ENCODE data around the gene GUCY1A2.

Gene GUCY1A2

DNA sequence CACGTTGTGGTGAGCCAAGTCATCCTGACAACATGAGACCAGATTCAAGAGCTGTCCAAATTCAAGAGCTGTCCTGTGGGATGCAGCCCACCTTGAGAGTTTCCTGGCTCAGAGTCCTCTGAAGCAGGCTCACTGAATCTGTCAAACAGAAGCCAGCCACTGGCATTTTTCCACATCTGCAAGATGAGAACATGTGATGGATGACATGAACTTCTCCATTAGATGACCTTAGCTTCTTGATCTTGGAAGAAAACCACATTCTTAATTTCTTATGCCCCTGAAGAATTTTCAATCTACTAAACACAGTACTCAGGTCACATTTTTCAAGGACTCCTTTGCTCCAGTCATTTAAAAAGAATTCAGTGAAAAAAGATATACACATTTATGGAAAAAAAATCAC is 291.0 kb downstream of the GUCY1A2 start:
- no peak for DNase-seq

DNA sequence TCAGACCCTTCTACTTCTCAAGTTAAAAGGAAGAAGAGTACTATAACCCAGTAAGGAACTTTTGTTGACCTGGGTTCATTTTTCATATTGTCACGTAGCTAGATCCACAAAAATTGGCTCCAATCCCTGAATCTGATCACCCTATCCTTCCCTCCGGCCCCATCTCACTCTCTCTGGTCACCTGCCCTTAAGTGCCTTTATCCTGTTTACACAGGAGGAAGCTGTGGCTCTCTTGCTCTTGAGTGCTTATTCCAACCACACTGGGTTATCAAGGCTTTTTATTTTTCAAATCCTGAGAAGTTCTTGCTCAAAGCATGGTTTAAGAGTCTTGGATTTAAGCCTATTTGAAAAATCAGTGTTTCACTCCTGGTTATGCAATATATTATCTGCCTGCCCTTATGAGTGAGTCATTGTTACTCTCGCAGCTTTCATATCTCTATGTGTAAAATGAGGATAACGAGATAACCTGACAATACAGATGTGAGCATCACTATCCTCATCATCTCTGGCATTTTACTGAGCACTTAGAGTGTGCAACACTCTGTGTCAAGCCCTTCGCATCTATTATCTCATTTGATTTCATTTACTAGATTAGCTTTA is 293.9 kb downstream of the GUCY1A2 start:
- peak; percentile 85 for DNase-seq

DNA sequence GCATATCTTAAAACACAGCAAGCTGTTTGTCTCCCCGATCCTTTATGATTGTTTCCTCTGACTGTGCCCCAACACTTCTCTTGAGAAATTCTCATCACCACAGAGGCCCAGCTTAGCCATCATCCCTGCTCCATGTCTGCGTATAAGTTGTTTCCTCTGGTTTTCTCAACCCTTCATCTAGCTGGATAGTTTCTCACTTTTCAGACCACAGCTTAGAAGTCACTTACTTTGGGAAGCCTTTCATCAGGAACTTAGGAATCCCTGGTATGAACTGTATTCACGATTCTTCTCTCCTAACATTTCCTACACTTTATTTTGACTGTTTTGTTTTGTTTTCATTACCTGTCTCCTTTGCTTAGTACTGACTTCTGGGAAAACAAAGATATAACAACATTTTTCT is 295.2 kb downstream of the GUCY1A2 start:
- no peak for DNase-seq

DNA sequence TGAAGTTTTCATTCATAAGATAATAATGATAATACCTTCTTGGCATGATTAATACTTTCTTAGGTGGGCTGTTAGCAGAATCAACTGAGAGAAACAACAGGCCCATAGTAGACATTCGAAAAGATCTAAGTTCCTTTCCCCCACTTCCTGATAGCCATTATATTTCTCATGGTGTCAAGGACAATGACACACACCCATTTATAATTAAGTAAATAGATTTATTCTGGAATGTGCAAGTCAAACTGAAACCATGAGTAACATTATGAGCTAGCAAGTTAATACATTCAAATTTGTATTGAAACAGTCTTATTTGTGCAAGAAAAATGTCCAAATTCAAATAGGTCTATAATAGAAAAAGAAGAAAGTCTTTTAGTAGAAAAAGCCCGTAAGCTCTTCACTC is 301.1 kb downstream of the GUCY1A2 start:
- no peak for DNase-seq

DNA sequence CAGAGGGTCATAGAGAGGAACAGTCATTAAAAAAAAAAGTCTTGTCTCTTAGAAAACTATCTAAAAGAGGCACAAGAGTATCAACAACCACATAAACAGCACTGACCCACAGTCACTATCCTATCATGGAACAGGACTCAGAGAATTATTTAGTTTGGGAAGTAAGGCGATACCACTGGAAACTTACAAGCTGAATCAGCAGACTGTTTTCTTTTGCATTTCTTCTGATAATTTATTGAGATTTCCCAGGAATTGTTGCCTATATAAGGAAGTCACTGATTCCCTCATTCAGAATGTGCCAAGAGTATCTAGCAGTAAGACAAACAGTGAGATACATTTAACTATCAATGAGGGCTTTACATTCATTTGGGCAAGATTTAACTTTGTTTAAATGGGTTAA is 304.1 kb downstream of the GUCY1A2 start:
- DNase-seq = no peak

DNA sequence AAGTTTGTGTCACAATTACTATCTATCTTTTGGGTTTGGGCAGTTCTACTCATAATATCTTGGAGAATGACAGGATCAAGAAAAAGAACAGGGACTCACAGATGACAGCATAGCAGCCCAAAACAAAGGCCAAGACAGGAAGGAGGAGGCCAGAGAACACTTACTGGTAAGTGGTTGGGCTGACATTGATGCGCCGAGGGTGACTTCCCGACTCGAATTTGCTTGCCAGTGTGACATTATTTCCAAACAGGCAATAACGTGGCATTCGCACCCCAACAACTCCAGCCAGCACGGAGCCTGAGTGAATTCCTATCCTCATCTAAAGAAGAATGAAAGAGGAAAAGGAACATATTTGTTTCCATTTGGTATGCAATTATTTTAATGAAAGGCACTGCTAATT is 309.9 kb downstream of the GUCY1A2 start:
- no peak for DNase-seq

DNA sequence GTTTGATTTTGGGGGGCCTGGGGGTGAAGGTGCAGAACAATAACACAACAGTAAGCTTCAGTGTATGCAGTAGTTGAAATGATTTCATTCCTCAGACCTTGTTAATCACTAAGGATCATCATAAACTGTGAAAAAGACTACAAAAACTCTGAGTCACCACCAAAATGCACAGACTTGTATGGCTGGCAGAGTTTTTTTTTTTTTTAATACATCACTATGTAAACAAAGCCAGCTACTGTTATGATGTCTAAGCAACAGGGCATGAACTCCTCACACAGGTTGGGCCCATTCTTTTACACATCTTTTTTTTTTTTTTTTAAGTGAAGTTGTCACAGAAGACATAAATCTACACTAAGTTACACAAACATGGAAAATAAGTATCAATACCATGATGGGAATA is 311.9 kb downstream of the GUCY1A2 start:
- peak; percentile 4 to 6 for DNase-seq

DNA sequence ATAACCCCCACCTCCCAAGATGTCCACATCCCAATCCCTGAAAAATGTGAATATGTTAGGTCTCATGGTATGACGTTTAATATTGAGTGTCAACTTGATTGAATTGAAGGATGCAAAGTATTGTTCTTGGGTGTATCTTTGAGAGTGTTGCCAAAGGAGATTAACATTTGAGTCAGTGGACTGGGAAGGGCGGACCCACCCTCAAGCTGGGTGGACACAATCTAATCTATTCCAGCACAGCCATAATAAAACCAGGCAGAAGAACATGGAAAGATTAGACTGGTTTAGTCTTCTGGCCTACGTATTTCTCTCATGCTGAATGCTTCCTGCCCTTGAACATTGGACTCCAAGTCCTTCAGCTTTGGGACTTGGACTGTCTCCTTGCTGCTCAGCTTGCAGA is 315.5 kb downstream of the GUCY1A2 start:
- no peak for DNase-seq

DNA sequence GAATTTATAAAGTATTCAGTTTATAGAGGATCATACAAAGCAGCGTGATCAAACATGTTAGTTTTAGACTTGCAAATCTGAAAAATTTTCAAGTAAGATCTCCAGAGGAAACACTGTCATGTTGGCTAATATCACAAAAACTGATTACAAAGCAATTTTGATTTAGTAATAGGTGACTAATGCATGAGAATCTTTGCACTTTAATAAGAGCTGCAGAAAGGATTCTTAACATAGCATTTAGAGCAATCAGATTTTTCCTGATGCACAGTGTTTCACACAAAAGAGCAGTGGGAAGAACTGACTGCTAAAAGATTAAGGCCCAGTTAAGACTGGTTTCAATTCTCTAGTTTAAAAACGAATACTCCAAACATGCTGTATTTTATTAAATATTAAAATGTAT is 321.2 kb downstream of the GUCY1A2 start:
- no peak for DNase-seq

DNA sequence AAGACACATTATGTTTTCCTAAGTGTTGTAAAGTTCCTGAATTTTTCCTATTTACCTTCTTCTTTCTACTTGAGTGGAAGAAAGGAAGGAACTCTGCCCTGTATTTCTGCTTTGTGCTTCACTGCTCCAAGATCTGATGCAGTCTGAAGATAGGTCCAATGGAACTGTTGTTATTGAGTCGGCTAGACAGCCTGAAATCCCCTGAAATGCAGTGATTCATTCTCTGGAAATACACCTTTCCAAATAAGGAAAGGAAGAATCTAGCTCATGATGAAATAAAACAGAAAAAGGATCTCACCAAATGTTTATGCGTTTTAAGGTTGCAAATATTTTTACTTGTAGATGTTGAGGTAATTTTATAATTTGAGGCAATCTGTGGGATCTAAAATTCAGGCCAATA is 322.8 kb downstream of the GUCY1A2 start:
- DNase-seq = no peak

DNA sequence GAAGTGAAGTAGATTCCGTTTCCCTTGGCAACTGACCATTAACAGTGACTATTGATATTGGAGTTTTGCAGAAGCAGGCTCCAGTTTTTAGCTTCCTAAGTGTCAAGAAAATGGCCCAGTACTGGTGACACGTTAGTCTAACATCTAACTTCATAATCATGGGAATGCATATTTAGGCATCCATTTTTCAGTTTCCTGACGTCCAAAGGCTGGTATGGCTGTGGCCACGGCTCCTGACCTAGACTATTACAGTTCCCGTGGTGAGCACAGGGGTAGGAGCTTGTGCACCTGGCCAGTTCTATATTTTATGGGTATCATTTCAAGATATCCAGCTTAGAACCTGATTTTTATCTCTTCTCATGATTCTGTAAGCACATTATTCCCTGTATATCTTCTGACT is 323.8 kb downstream of the GUCY1A2 start:
- DNase-seq = no peak

DNA sequence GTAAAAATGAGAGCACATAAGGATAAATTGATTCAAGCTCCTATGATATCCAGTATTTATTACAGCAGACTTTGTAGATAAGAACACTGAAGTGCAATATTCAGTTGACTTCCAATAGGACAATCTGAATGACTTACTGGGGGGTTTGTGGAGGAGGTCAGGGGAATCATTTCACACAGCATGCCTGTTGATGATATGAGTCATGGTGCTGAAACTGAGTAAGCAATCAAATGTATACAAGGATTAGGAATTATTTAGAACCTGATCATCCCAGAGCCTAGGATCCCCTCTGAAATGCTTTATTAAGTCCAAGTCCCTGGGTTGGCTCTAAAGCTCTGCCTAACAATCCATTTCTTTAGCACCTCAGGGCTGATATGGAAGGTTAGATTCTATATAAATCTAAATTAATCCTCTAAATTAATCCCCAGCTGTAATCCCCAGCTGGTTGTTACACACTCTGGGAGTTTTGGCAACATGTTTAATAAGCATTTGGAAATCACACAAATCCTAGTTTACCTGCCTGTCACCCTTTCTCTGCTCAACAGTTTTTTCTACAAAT is 326.4 kb downstream of the GUCY1A2 start:
- DNase-seq = no peak

DNA sequence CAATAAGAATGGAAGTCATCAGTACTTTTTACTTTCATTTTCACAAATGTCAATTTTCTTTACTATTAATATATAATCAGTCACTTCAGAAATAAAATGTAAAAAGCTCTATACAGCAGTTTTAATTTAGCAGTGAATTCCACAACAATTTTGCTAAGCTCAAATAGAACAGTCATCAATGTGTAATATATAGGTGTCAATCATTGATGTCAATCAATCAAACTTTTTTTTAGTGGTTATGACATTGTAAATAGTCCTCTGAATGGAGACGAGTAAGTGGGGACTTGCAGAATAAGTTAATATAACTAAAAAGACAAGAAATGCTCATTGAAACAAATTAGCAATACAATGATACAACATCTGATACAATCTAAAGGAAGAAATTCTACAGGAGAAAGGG is 327.4 kb downstream of the GUCY1A2 start:
- no peak for DNase-seq

DNA sequence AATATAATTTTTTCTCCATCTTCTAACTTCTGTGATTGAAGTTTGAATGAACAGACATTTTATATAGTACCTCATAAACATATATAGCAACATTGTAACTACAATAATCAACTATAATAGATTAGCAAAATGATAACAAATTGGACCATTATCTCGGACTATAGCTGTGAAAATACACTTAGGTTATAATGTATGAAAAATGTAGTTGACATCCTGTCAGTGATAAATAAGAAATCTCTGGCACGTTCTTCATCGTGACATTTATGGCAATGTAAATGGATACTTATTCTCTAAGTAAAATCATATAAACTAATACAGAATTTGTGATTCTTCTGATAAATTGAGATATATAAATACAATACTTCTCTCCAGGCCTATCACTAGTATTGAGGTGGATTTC is 333.3 kb downstream of the GUCY1A2 start:
- DNase-seq = no peak

DNA sequence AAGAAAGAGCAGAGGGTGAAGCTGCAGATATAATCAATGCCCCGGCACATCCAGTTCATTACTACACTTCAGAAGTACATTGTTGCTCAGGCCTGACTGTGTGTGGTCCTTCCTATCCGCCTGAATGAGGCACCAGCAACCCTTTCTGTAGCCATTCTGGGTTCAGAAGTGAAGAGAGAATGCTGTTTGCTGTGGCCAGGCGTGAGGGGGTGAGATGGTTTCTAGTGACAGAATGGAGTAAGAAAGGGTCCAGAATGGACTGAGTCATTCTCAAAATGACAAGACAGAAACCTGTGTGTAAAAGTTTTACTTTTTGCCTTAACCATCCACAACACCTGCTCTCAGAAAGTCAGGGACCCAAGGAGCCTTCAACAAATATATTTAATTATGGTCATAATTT is 334.8 kb downstream of the GUCY1A2 start:
- no peak for DNase-seq

DNA sequence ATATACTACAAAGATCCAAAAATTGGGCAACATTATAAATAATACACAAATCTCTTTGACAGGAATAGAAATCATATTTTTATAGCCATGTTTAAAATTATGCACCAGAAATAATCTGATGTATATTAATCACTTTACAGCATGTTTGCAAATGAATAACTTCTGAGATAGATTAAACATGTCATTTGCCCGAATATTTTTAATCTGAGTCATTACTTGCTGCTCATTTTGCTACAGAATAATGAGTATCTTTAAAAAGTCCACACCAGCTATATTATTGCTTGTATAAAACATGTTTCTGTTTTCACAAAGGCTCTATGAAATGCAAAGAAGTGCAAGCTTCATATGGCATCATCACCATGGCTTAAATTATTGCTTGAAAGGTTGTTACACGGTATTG is 336.8 kb downstream of the GUCY1A2 start:
- no peak for DNase-seq

DNA sequence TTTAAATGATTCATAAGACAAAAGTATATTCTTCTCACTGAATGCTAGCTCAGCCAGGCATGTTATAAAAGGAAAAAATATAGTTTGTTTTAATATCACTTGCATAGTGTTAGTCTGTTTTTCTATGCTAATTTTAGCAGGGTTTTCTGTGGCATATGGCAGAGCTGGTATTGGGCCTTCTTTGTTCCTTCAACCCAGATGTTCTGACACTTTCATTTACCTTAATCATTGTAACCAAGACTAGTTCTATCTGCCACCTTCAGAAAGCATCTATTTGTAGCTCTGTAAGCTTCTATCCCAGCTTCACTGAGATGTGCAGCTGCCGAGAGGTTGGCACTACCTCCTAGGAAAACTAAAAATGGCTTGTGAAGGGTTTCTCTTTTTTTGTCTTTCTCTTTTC is 338.7 kb downstream of the GUCY1A2 start:
- DNase-seq = no peak

DNA sequence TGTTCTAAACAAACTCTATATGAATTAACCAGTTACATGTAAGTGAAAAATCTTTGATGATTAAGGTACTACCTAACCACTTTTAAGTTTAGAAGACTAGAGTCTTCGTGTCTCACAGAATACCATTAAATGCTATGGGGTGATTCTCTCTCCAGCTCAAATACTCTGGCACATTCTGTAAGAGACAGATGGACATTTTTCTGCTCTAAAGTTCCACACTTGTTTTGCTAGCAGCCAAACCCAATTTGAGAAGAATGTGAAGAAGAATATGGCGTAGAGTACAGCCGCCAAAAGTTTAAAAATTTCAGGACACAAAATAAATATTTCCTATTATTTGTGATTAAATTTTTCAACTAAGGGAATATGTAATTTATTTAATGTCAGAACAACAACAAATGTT is 339.1 kb downstream of the GUCY1A2 start:
- DNase-seq = no peak

DNA sequence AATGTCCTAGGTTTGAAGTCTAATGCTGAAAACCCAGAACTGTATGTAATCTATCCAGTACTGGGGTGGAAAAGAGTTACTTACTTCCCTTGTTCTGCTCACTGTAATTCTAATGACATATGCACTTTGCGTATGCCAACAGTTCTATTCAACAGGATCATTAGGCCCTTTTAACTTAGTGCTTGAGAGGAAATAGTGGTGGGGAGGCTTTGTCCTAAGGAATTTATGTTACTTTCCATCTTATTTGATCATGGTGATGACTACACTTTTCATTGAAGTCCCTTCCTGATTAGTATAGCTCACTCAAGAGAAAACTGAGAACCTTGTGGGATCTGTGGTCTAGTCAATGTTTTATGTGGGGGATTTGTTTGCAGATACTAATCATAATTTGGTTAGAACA is 348.2 kb downstream of the GUCY1A2 start:
- no peak for DNase-seq

DNA sequence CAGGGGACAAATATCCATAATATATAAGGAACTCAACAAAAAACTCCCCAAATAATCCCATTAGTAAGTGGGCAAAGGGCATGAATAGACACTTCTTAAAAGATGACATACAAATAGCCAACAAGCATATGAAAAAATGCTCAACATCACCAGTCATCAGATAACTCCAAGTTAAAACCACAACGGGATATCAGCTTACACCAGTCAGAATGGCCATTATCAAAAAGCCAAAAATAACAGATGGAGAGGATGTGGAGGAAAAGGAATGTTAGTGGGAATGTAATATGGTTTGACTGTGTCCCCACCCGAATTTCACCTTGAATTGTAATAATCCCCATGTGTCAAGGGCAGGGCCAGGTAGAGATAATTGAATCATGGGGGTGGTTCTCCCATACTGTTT is 350.1 kb downstream of the GUCY1A2 start:
- no peak for DNase-seq

DNA sequence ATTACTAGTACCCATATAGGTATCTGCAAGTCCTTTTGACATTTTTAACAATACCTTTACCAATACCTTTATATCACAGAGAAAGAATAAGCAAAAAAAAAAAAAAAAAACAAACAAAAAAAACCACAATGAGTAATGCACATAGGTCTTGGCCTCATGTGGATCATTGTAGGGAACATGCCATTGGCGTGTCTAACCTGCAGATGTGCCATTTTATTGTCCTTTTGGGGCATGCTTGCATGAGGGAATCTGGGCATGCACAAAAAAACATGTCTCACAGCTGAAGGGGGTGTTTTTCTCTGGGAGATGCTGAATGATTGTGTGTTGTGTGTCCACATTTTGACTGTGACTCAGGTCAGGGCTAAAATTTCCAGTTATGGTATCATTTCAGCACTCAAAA is 361.6 kb downstream of the GUCY1A2 start:
- no peak for DNase-seq

DNA sequence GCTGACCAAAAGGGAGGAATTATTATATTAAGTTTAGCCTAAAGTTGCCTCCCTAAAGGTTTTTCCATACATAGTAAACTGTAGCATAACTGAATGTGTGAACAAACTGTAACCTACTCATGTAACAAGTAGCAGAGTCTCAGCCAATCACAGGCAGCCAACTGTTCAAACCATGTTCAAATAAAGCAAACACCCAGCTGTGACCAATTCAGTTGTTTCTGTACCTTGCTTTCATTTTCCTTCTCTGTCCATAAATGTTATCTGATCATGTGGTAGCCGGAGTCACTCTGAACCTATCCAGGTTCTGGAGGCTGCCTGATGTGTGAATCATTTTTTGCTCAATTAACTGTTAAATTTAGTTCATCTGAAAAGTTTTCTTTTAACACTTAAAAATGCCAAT is 373.5 kb downstream of the GUCY1A2 start:
- no peak for DNase-seq

DNA sequence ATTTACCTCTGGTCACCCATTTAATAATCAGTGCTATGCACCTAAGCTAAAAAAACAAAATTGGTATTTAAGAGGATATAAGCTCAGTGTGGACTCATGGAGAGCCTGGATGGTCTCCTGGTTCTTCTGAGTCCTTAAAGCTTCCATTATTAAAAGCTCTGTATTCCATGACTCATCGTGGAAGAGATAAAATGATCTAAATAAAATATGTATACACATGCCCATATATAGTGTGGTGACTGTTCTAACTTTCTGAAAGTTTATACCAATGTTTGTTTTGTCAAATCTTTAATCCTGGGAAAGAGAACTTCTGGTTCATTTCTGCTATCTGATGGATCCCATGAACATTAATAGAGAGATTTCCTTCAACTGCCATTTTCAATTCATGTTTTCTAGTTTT is 375.9 kb downstream of the GUCY1A2 start:
- no peak for DNase-seq

DNA sequence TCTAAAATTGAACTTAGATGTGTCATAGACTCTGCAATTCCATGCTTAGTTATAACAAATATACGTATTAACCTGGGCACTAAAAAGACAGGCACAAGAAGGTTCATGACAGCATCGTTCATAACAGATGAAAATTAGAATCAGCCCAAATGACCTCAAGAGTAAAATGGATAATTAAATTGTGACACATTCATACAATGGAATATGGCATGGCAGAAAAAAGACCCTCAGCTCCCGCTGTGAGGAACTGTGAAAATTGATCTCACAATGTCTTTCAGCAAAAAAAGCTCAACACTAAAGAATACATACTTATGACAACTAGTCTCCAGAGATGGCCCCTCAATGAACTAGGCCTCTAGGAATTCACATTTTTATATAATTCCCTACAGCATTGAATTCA is 386.0 kb downstream of the GUCY1A2 start:
- DNase-seq = no peak

DNA sequence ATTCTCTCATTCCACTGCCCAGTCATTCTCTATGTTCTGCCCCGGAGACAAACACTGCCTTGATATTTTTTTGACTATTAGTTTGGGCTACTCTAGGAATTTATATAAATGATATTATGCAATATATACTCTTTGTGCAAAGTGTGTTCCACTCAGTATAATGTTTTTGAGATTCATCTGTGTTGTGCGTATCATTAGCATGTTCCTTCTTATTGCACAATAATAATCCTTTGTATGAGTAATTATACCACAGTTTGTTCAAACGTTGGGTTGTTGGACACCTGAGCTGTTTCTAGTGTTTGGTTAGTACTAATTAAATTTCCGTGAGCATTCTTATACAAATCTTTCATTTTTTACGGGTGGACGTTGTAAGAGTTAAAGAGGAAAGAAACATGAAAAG is 390.6 kb downstream of the GUCY1A2 start:
- no peak for DNase-seq

DNA sequence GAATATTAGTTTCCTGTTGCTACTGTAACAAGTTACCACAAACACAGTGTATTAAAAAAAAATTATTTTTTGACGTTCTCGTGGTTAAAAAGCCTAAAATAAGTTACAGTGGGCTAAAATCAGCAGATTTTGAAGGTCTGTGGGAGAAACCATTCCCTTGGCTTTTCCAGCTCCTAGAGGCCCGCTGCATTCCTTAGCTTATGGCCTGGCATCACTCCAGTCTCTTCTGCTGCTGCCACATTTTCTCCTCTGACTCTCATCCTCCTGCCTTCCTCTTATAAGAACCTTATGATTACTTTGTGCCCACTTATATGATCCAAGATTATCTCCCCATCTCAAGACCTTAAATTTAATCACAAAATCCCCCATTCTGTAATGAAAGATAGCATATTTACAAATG is 392.7 kb downstream of the GUCY1A2 start:
- DNase-seq = no peak

All from SHP77 (cell line).